Duodenal mucosa (tissue), 2 donors: ENCODE results near the gene BBOX1.

Experiments
- H3K27ac ChIP-seq: one replicate; pipeline ENCODE4 v1.7.0; 2013; ENCODE audit warnings: low read depth, low read length
- H3K27me3 ChIP-seq, 2 donors: one replicate each; pipeline ENCODE4 v1.7.0; 2013; ENCODE audit warnings: low read length in 2 of 2, control low read depth in 1 of 2; ENCODE audit not compliant: insufficient read depth in 2 of 2, control insufficient read depth in 1 of 2
- H3K36me3 ChIP-seq, 2 donors: one replicate each; pipeline ENCODE4 v1.7.0; 2013; ENCODE audit warnings: low read length in 2 of 2, control low read depth in 1 of 2; ENCODE audit not compliant: insufficient read depth in 2 of 2, control insufficient read depth in 1 of 2
- H3K4me1 ChIP-seq, 2 donors: one replicate each; pipeline ENCODE4 v1.7.0; 2013; ENCODE audit warnings: low read length in 2 of 2, control low read depth in 1 of 2; ENCODE audit not compliant: insufficient read depth in 2 of 2, control insufficient read depth in 1 of 2
- H3K4me3 ChIP-seq, 2 donors: one replicate each; pipeline ENCODE4 v1.7.0; 2013; ENCODE audit warnings: low read length in 2 of 2, low read depth in 1 of 2
- H3K9ac ChIP-seq, 2 donors: one replicate each; pipeline ENCODE4 v1.7.0; 2013; ENCODE audit warnings: low read length in 2 of 2, low read depth in 1 of 2
- H3K9me3 ChIP-seq, 2 donors: one replicate each; pipeline ENCODE4 v1.7.0; 2013; ENCODE audit warnings: low read length in 2 of 2, control low read depth in 1 of 2; ENCODE audit not compliant: control insufficient read depth in 1 of 2

The BBOX1 gene

GRCh38 chr11:27147916-27148315 lies 107.3 kb downstream of the BBOX1 start:
- no peaks in the 10 kb centered on the region for H3K36me3 ChIP-seq
- no peak overlapping the region for H3K9ac ChIP-seq
- H3K27me3 ChIP-seq, result no peaks in the 10 kb centered on the region
- H3K27ac ChIP-seq, result no peak overlapping the region
- H3K9me3 ChIP-seq, result no peaks in the 10 kb centered on the region
- H3K4me3 ChIP-seq, result no peak overlapping the region
- no peaks in the 10 kb centered on the region for H3K4me1 ChIP-seq

GRCh38 chr11:27148506-27148905 lies 107.9 kb downstream of the BBOX1 start:
- H3K27me3 ChIP-seq, result no peaks in the 10 kb centered on the region
- no peak overlapping the region for H3K27ac ChIP-seq
- no peaks in the 10 kb centered on the region for H3K36me3 ChIP-seq
- H3K9me3 ChIP-seq, result no peaks in the 10 kb centered on the region
- no peak overlapping the region for H3K9ac ChIP-seq
- no peak overlapping the region for H3K4me3 ChIP-seq
- H3K4me1 ChIP-seq, result no peaks in the 10 kb centered on the region

DNA sequence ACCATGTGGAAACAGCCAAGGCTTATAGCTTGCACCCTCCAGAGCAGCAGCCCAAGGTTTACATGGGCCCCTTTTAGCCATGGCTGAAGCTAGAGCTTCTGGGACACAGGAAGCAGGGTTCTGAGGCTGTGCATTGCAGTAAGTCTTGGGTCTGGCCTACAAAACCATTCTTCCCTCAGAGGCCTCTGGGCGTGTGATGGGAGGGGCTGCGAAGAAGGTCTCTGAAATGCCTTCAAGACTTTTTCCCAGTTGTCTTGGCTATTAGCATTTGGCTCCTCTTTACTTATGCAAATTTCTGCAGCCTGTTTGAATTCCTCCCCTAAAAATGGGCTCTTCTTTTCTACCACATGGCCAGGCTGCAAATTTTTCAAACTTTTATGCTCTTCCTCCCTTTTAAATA lies 109.5 kb downstream of the BBOX1 start:
- H3K4me1 ChIP-seq, result no peaks in the 10 kb centered on the region
- H3K4me3 ChIP-seq, result no peak overlapping the region
- no peaks in the 10 kb centered on the region for H3K36me3 ChIP-seq
- H3K27me3 ChIP-seq, result no peaks in the 10 kb centered on the region
- no peaks in the 10 kb centered on the region for H3K9me3 ChIP-seq
- H3K9ac ChIP-seq, result no peak overlapping the region
- H3K27ac ChIP-seq, result no peak overlapping the region

DNA sequence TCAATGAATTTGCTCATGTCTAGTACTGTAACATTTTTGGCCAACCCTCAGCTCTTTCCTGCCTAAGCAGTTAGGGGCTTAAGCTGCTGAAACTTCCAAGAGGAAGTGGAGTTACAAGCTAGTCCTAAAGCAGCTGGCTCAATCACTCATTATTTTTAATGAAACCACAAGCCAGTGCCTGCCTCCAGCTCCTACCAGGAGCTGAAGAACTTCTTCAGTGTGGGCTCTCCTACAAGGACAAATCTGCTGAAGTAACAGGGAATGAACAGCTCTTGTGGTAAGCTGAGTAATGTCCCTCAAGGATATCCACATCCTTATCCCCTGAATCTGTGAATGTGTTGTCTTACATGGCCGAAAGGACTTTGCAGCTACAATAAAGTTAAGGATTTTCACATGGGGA lies 112.5 kb downstream of the BBOX1 start:
- Histone ChIP-seq H3K27ac (no peak overlapping the region), H3K4me3 (no peak overlapping the region), H3K4me1 (no peaks in the 10 kb centered on the region), H3K27me3 (no peaks in the 10 kb centered on the region), H3K36me3 (no peaks in the 10 kb centered on the region), H3K9me3 (no peaks in the 10 kb centered on the region), H3K9ac (no peak overlapping the region)

GRCh38 chr11:27158456-27159334 lies 118.1 kb downstream of the BBOX1 start:
- no peaks in the 10 kb centered on the region for H3K9me3 ChIP-seq
- no peak overlapping the region for H3K27ac ChIP-seq
- H3K36me3 ChIP-seq, result no peaks in the 10 kb centered on the region
- no peaks in the 10 kb centered on the region for H3K4me1 ChIP-seq
- no peaks in the 10 kb centered on the region for H3K27me3 ChIP-seq
- no peak overlapping the region for H3K4me3 ChIP-seq
- H3K9ac ChIP-seq, result no peak overlapping the region

GRCh38 chr11:27159335-27159679 lies 118.7 kb downstream of the BBOX1 start:
- H3K9ac ChIP-seq, result no peak overlapping the region
- no peaks in the 10 kb centered on the region for H3K27me3 ChIP-seq
- no peak overlapping the region for H3K27ac ChIP-seq
- H3K4me3 ChIP-seq, result no peak overlapping the region
- H3K36me3 ChIP-seq, result no peaks in the 10 kb centered on the region
- no peaks in the 10 kb centered on the region for H3K9me3 ChIP-seq
- H3K4me1 ChIP-seq, result no peaks in the 10 kb centered on the region

DNA sequence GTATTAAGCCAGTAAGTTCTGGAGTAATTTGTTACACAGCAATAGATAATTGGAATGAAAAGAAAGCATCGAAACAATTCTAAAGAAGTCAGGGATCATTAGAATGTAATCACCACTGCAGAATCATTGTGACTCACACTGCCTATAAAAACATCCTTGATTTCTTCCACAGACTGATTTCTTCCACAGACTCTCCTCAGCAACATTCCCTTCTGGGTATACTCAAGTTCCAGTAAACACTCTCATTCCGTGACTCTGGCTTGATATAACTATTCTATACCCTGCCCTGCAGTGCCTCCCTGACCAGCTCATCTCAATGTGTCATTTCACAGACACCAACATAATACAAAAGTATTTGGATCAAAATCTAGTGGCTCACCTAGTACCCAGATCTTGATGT lies 120.5 kb downstream of the BBOX1 start:
- Histone ChIP-seq H3K9ac (no peak overlapping the region), H3K27ac (no peak overlapping the region)

DNA sequence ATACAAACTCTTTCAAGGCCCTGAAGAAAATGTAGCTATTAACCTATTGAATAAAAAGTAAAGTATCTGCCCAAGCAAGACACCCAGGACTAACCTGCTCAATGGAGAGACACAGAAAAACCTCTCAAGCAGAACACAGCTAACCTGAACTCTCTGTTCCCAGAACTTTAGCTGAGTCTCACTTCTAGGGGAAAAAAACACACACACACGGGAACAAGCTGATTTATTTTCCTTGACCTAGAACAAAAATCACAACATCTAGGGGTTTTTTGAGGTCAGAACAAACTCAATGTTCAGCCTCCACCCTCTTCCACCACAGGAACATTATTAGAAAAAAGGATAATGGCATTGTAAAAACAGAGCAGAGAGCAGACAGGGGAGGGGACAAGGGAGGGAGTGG lies 121.6 kb downstream of the BBOX1 start:
- Histone ChIP-seq H3K4me3 (no peak overlapping the region), H3K9me3 (no peaks in the 10 kb centered on the region), H3K36me3 (no peaks in the 10 kb centered on the region), H3K27ac (no peak overlapping the region), H3K4me1 (no peaks in the 10 kb centered on the region), H3K27me3 (no peaks in the 10 kb centered on the region), H3K9ac (no peak overlapping the region)

More for the DNA sequence above, 120.5 kb downstream of the BBOX1 start:
- H3K4me3 ChIP-seq, result no peak overlapping the region
- H3K4me1 ChIP-seq, result no peaks in the 10 kb centered on the region
- no peaks in the 10 kb centered on the region for H3K9me3 ChIP-seq
- H3K27me3 ChIP-seq, result no peaks in the 10 kb centered on the region
- no peaks in the 10 kb centered on the region for H3K36me3 ChIP-seq

DNA sequence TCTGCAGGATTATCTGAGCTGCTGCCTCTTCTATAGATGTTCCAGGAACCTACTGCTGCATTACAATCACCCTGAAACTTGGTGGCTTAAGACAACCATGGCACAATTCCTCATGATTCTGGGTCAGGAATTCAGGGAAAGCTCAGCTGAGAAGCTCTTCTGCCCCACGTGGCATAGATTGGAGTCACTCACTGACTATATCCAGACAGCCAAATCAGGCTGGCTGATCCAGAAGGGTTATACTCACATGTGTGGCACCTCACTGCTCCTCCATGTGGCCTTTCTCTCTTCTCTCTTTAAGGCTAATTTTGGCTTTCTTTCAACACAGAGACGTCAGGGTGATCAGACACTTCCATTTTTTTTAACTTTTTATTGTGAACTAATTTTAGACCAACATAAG lies 125.5 kb downstream of the BBOX1 start:
- Histone ChIP-seq H3K9me3 (no peaks in the 10 kb centered on the region), H3K4me3 (no peak overlapping the region), H3K27me3 (no peaks in the 10 kb centered on the region), H3K9ac (no peak overlapping the region), H3K36me3 (no peaks in the 10 kb centered on the region), H3K27ac (no peak overlapping the region), H3K4me1 (no peaks in the 10 kb centered on the region)

- Histone ChIP-seq H3K4me3 (no peak overlapping the region), H3K27ac (no peak overlapping the region), H3K27me3 (peaks cover 0 to 5% of the 10 kb centered on the region in 2 donors), H3K36me3 (no peaks in the 10 kb centered on the region), H3K9me3 (no peaks in the 10 kb centered on the region), H3K9ac (no peak overlapping the region), H3K4me1 (no peaks in the 10 kb centered on the region)
Observed at GRCh38 chr11:27171376-27171958, 130.9 kb downstream of the BBOX1 start.
